Gastroesophageal sphincter (tissue), 3 donors: Measurements from ENCODE around the gene LMNB1.

ENCODE experiments used
- CTCF ChIP-seq, 4 experiments: fragments of 200-600 bp in 2 of 4; fragments of 450-650 bp in 2 of 4; sonication (generic) in 1 of 4; IDR thresholded peaks; one replicate each; pipeline ENCODE4 v1.5.1; 2017 to 2019; ENCODE audit warnings: antibody characterized with exemption in 4 of 4, mild to moderate bottlenecking in 2 of 4, moderate library complexity in 2 of 4
- POLR2AphosphoS5 ChIP-seq: sonication (generic); formaldehyde crosslinking; IDR thresholded peaks from one replicate; pipeline ENCODE4 v1.6.1; 2017; ENCODE audit warnings: antibody characterized with exemption

- no peak for TF ChIP-seq CTCF (IDR thresholded peaks at IDR 0.05)
- no peak for TF ChIP-seq POLR2AphosphoS5
These were observed 33.9 kb downstream of the LMNB1 start for GRCh38 chr5:126810596-126811380.
